ENCODE results near the gene CLIC5. TPM values are rescaled to one million over a fixed set of nuclear protein-coding genes. Genes with fewer than 3 reads are reported as not detected.

Gene CLIC5
- total and polyA plus RNA-seq, 2 of the 8 experiments (the other 6 are each of a cell fraction or from before 2014, with no cell fraction given) = 0.12 to 0.15 TPM

DNA sequence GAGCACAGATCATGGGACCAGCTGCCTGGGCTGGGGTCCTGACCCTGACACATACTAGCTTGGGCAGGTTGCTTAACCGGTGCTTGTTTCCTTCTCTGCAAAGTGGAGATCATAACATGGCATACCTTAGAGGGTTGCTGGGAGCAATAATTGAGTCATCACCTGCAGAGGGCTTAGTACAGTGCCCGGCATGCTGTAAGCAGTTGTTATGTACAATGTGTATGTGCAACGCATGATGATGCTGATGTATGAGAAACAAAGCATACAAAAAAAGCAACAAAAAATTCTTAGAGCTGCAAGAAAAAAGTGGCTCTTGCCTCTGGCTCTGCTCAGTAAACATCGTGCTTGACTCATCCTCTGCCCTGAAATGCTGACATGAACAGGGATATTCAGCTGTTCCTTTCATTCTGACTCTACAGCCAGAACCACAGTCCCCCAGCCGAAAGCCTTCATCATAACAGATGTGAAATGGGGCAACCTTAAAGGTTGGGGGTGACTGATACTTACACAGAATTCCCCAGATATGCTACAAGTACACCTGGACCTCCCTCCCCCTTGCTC, 91.7 kb downstream of the CLIC5 start:
- no peak overlapping the region for H3K4me2 ChIP-seq (ENCODE audit: insufficient read depth in 1 of 2, low read depth in 2 of 2, low read length in 2 of 2)

More for the DNA sequence above, 91.7 kb downstream of the CLIC5 start:
- Histone ChIP-seq H4K91ac (replicated peaks; ENCODE audit: insufficient read length, low read length) (no peak overlapping the region), H4K5ac (ENCODE audit: insufficient read length, low read depth, low read length) (no peak overlapping the region), H2BK12ac (ENCODE audit: low read depth, low read length) (no peak overlapping the region), H4K8ac (ENCODE audit: extremely low read depth, insufficient read depth, low read length) (no peak overlapping the region), H3K79me2 (ENCODE audit: control insufficient read depth in 1 of 2, insufficient read depth in 2 of 2, low read length in 2 of 2) (no peaks in the 10 kb centered on the region), H3K9ac (replicated peaks in 1 of 4; ENCODE audit: extremely low read depth in 1 of 4, low read depth in 3 of 4, low read length in 3 of 4) (no peak overlapping the region), H3K4ac (replicated peaks; ENCODE audit: insufficient read length, low read depth, low read length) (no peak overlapping the region), H2BK120ac (replicated peaks; ENCODE audit: low read depth, low read length) (no peak overlapping the region), H3K4me3 (ENCODE audit: extremely low read depth in 1 of 4, insufficient read depth in 2 of 4, low read depth in 3 of 4, low read length in 4 of 4) (no peak overlapping the region), H3K56ac (replicated peaks; ENCODE audit: insufficient read length, low read depth, low read length) (no peak overlapping the region), H3K23me2 (ENCODE audit: low read depth, low read length) (no peaks in the 10 kb centered on the region), H2BK20ac (ENCODE audit: low read length) (no peak overlapping the region), H4K20me1 (replicated peaks in 1 of 2; ENCODE audit: control insufficient read depth in 1 of 2, insufficient read depth in 2 of 2, low read length in 2 of 2) (no peaks in the 10 kb centered on the region), H3K9me3 (ENCODE audit: insufficient read depth in 2 of 2, low read depth in 1 of 2, low read length in 1 of 2) (no peaks in the 10 kb centered on the region), H3K79me1 (ENCODE audit: low read depth, low read length) (no peaks in the 10 kb centered on the region), H3K23ac (ENCODE audit: insufficient read length) (no peak overlapping the region), H3K27ac (ENCODE audit: low read depth, low read length) (no peak overlapping the region), H3K18ac (ENCODE audit: extremely low read depth, low read length) (no peak overlapping the region), H3K27me3 (replicated peaks in 1 of 4; ENCODE audit: control insufficient read depth in 3 of 4, extremely low read depth in 1 of 4, insufficient read depth in 3 of 4, low read length in 3 of 4) (peaks cover 0 to 3% (median 0%) of the 10 kb centered on the region in 4 experiments; a peak in 4 of 7 replicates), H3K36me3 (ENCODE audit: control insufficient read depth in 2 of 4, insufficient read depth in 4 of 4, low read length in 3 of 4) (no peaks in the 10 kb centered on the region), H2BK15ac (ENCODE audit: low read length) (no peak overlapping the region), H2AK5ac (ENCODE audit: low read depth, low read length) (no peak overlapping the region), H3K4me1 (replicated peaks in 1 of 4; ENCODE audit: control insufficient read depth in 3 of 4, insufficient read depth in 4 of 4, low read length in 3 of 4) (peaks cover 8 to 17% (median 13%) of the 10 kb centered on the region in 4 experiments), H3K14ac (ENCODE audit: insufficient read length) (no peak overlapping the region), H2BK5ac (ENCODE audit: low read depth, low read length) (no peak overlapping the region), H2AFZ (ENCODE audit: low read length) (no peak overlapping the region)
- DNase-seq (ENCODE audit: low read depth in 1 of 2, low spot score in 2 of 2) (no peak), FAIRE-seq (no peak)
- 87% methylated on average over 5 of the region's 5 CpGs; no CpG with 5 or more reads in 1 of the 2 experiments for WGBS, 2 experiments (ENCODE audit: extremely low coverage in 1 of 2, insufficient coverage in 1 of 2, insufficient read length in 1 of 2, insufficient replicate concordance in 2 of 2, low coverage in 1 of 2, low lambda C conversion rate in 2 of 2, missing lambda C conversion rate in 1 of 2)
- ChIA-PET POLR2A (ENCODE audit: partially characterized antibody) (no interaction called here), CTCF (ENCODE audit: partially characterized antibody) (interaction anchor here (0.6 to 3.2 kb wide), 9 partner anchors 74 to 1269 kb away, joined by 3 to 15 read pairs (median 3); no protein-coding TSS in a partner anchor)
- no peak for TF ChIP-seq GTF2F1 (IDR thresholded peaks at IDR 0.05; ENCODE audit: borderline replicate concordance, low read depth, low read length)
- TF ChIP-seq JUND (IDR thresholded peaks at IDR 0.05; ENCODE audit: low read length) = no peak
- no peak for TF ChIP-seq E2F6 (IDR thresholded peaks at IDR 0.05)
- no peak for TF ChIP-seq SAP30 (IDR thresholded peaks at IDR 0.05; ENCODE audit: insufficient read depth, insufficient replicate concordance, low read length)
- no peak for TF ChIP-seq SP4 (IDR thresholded peaks at IDR 0.05; ENCODE audit: low read length)
- TF ChIP-seq SIN3A (conservative IDR thresholded peaks at IDR 0.05 in 1 of 2, IDR thresholded peaks at IDR 0.05 in 1 of 2; ENCODE audit: low read depth in 1 of 2, low read length in 2 of 2) = no peak
- TF ChIP-seq CEBPB (IDR thresholded peaks at IDR 0.05; ENCODE audit: low read depth, low read length) = no peak
- TF ChIP-seq BRCA1 (IDR thresholded peaks at IDR 0.05; ENCODE audit: low read depth, low read length) = no peak
- TF ChIP-seq POLR2A (IDR thresholded peaks at IDR 0.05; ENCODE audit: control extremely low read depth in 1 of 2, low read depth in 2 of 2, low read length in 2 of 2) = no peak
- no peak for TF ChIP-seq TBP (IDR thresholded peaks at IDR 0.05; ENCODE audit: low read depth, low read length)
- no peak for TF ChIP-seq CTCF (IDR thresholded peaks at IDR 0.05; ENCODE audit: control extremely low read depth in 1 of 3, insufficient read depth in 1 of 3, low read depth in 1 of 3, low read length in 3 of 3)

Data from H1 (cell line).